Mesendoderm (in vitro differentiated cells): ENCODE measurements around the gene RBM15B.

Experiments used
- DNase-seq: peaks from one replicate; pipeline ENCODE4 v3.0.0; 2013
- H2AK5ac ChIP-seq: 2 replicates; pipeline ENCODE4 v1.6.1; 2013; ENCODE audit warnings: low read length, inconsistent platforms
- H2BK120ac ChIP-seq: 2 replicates; pipeline ENCODE4 v1.6.1; 2013; ENCODE audit warnings: low read depth, mild to moderate bottlenecking, low read length, moderate library complexity, mixed read lengths
- H2BK15ac ChIP-seq: replicated peaks from 2 replicates; pipeline ENCODE4 v1.6.1; 2013; ENCODE audit warnings: low read depth, mild to moderate bottlenecking, moderate library complexity
- H2BK5ac ChIP-seq: 2 replicates; pipeline ENCODE4 v1.6.1; 2013; ENCODE audit warnings: low read length, inconsistent platforms
- H3K18ac ChIP-seq: 2 replicates; pipeline ENCODE4 v1.6.1; 2013; ENCODE audit warnings: mild to moderate bottlenecking, low read length, mixed read lengths
- H3K23ac ChIP-seq: one replicate; pipeline ENCODE4 v1.6.1; 2013; ENCODE audit warnings: low read length
- H3K27ac ChIP-seq: 2 replicates; pipeline ENCODE4 v1.5.1; 2013; ENCODE audit warnings: low read depth, mild to moderate bottlenecking, inconsistent platforms, low read length, moderate library complexity
- H3K27me3 ChIP-seq: 2 replicates; pipeline ENCODE4 v1.6.1; 2013; ENCODE audit warnings: low read length, control low read depth, mild to moderate bottlenecking, inconsistent platforms; ENCODE audit not compliant: insufficient read depth, poor library complexity
- H3K36me3 ChIP-seq: 2 replicates; pipeline ENCODE4 v1.6.1; 2013; ENCODE audit warnings: low read length, inconsistent platforms; ENCODE audit not compliant: control insufficient read depth, insufficient read depth
- H3K4ac ChIP-seq: one replicate; pipeline ENCODE4 v1.6.1; 2013; ENCODE audit warnings: low read depth, mild to moderate bottlenecking, low read length, moderate library complexity
- H3K4me1 ChIP-seq: 2 replicates; pipeline ENCODE4 v1.6.1; 2013; ENCODE audit warnings: low read depth, low read length, inconsistent platforms; ENCODE audit not compliant: control insufficient read depth
- H3K4me2 ChIP-seq: 2 replicates; pipeline ENCODE4 v1.6.1; 2013; ENCODE audit warnings: low read length
- H3K4me3 ChIP-seq: 2 replicates; pipeline ENCODE4 v1.5.1; 2013; ENCODE audit warnings: mild to moderate bottlenecking, low read length
- H3K56ac ChIP-seq: one replicate; pipeline ENCODE4 v1.6.1; 2013; ENCODE audit warnings: low read length
- H3K79me1 ChIP-seq: 2 replicates; pipeline ENCODE4 v1.6.1; 2013; ENCODE audit warnings: low read length, inconsistent platforms
- H3K79me2 ChIP-seq: 2 replicates; pipeline ENCODE4 v1.6.1; 2013; ENCODE audit warnings: mild to moderate bottlenecking, low read length; ENCODE audit not compliant: control insufficient read depth, insufficient read depth
- H3K9ac ChIP-seq: 2 replicates; pipeline ENCODE4 v1.6.1; 2013; ENCODE audit warnings: low read length, inconsistent platforms
- H4K5ac ChIP-seq: one replicate; pipeline ENCODE4 v1.6.1; 2013; ENCODE audit warnings: low read length
- H4K8ac ChIP-seq: one replicate; pipeline ENCODE4 v1.6.1; 2013; ENCODE audit warnings: low read depth, mild to moderate bottlenecking, control low read depth, low read length, moderate library complexity
- WGBS: extraction: QIAGEN DNeasy Blood & Tissue Kit; methylation state at CpG from one replicate; pipeline ENCODE4 v1.1.7; 2013; ENCODE audit warnings: low lambda C conversion rate, missing lambda C conversion rate; ENCODE audit not compliant: insufficient coverage; ENCODE audit errors: extremely low coverage; 5-methylcytosine and 5-hydroxymethylcytosine counted together

The RBM15B gene

DNA sequence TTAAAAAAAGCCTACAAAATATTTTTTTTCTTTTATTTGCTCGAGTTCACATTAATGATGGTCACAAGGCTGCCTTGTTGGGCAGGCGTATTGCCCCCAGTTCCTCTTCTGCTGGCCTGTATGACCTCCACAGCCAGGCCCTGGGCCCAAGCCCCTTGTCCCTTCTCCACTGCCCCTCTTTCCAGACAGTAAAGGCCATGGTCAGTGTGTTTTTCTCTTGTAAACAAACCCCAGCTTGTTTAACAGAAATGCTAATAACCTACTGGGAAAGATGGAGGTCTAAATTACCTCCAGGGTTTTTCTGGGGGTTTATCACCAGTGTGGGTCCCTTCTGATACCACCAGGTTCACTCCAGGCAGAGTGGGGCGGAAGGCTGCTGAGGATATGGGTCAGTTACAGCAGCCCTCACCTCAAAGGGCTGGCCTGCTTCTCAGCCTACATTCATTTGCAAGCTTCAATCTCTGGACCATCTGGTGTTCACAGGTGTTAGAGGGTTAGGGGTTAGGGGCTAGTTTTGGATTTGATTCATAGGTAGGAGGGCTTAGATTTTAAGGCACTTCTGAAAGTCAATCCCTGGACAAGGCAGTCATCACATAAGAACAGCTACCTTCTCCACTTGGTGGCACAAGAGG is 8.0 kb upstream of the RBM15B start:
- no peak overlapping the region for H4K8ac ChIP-seq
- H3K56ac ChIP-seq = peak overlapping the region; percentile 52
- H3K27me3 ChIP-seq = no peaks in the 10 kb centered on the region
- no peak overlapping the region for H4K5ac ChIP-seq
- WGBS = no CpG with 5 or more reads among the region's 3 CpGs
- H3K4me3 ChIP-seq = no peak overlapping the region
- H3K4ac ChIP-seq = no peak overlapping the region
- H3K79me2 ChIP-seq = peaks cover 27% of the 10 kb centered on the region
- H3K23ac ChIP-seq = no peak overlapping the region
- H3K4me2 ChIP-seq = no peak overlapping the region
- H2AK5ac ChIP-seq = no peak overlapping the region
- H2BK15ac ChIP-seq = no peak overlapping the region
- no peak overlapping the region for H2BK5ac ChIP-seq
- no peak overlapping the region for H3K27ac ChIP-seq
- DNase-seq = no peak
- peaks cover 5% of the 10 kb centered on the region for H3K4me1 ChIP-seq
- no peak overlapping the region for H3K9ac ChIP-seq
- no peak overlapping the region for H3K18ac ChIP-seq
- H3K36me3 ChIP-seq = peaks cover 2% of the 10 kb centered on the region
- H3K79me1 ChIP-seq = peaks cover 16% of the 10 kb centered on the region
- H2BK120ac ChIP-seq = no peak overlapping the region

DNA sequence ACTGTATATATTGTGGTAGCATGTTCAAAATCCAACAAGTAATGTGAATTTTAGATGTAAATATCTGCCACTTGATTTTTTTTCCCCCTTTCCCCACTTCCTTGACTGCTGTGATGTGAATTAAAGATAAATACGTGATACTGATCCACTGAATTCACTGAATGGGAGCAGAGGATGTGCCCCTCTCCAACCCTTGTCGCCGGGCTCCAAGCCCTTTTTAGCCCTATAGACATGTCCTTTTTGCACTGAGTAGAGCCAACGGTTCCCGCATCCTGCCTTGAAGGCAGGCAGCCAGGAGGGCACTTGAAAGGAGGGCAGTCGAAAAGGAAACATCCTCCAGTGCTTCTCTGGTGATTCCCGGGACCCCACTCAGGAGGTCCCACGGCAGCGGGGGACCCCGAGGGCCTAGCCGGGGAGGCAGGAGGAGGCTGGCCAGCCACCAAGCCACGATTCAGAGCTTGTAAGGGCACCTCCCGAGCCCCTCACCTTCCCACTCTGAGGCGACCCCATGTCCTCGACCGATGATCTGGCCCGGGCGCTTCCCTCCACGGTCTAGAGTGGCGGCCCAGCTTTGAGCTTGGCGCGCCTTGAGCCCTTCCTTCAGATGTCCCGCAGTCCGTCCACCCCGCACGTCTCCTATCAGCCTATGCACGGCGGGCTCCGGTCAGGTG is 6.9 kb upstream of the RBM15B start:
- H3K4me3 ChIP-seq = peak overlapping the region; percentile 74
- no peak overlapping the region for H3K23ac ChIP-seq
- H3K9ac ChIP-seq = peak overlapping the region; percentile 85
- H3K79me2 ChIP-seq = peaks cover 31% of the 10 kb centered on the region
- no CpG with 5 or more reads among the region's 29 CpGs for WGBS
- peak overlapping the region; percentile 59 for H3K4me2 ChIP-seq
- H3K36me3 ChIP-seq = peaks cover 9% of the 10 kb centered on the region
- peak overlapping the region; percentile 94 for H3K4ac ChIP-seq
- peak overlapping the region; percentile 60 for H2BK5ac ChIP-seq
- peak overlapping the region; percentile 87 for H3K56ac ChIP-seq
- peak overlapping the region; percentile 5 for H2AK5ac ChIP-seq
- peak; percentile 31 for DNase-seq
- H3K79me1 ChIP-seq = peaks cover 20% of the 10 kb centered on the region
- H4K5ac ChIP-seq = no peak overlapping the region
- no peaks in the 10 kb centered on the region for H3K27me3 ChIP-seq
- peaks cover 5% of the 10 kb centered on the region for H3K4me1 ChIP-seq
- H3K18ac ChIP-seq = peak overlapping the region; percentile 78
- no peak overlapping the region for H2BK15ac ChIP-seq
- H3K27ac ChIP-seq = peak overlapping the region; percentile 71
- H2BK120ac ChIP-seq = peak overlapping the region; percentile 5
- H4K8ac ChIP-seq = peak overlapping the region; percentile 65

DNA sequence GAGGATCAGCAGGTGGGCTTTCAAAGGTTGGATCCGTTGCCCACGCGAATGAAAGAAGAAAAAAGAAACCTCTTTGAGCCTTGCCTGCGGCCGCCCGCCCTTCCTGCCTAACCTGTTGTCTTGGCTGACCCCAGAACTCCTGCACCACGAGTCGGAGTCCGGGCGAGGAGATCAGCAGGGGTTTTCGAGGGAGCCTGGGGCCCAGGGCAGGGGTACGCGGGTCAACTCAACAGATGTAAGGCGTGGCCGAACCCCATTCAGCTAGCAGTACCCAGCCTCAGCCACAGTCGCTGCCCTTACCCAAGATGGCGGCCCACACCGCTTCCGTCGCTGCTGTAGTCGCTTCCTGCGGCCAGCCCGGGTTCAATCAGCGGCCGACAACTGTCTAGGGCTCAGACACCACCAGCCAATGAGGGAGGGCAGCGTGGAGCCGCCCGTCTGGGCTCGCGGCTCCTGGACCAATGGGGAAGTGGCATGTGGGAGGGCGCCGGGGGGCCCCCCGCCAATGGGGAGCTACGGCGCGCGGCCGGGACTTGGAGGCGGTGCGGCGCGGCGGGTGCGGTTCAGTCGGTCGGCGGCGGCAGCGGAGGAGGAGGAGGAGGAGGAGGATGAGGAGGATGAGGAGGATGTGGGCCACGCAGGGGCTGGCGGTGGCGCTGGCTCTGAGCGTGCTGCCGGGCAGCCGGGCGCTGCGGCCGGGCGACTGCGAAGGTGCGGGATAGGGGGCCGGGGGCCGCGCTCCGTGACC is 6.2 kb upstream of the RBM15B start, which contains the start of gene MANF:
Gene MANF (plus strand): TSS at position 566 of the 748 bp plus-strand sequence. CDS start 52 bp downstream, at position 618.
- H3K23ac ChIP-seq = peak within 1 kb of the TSS; percentile 54
- no CpG with 5 or more reads among the region's 65 CpGs for WGBS
- H2AK5ac ChIP-seq = peak within 1 kb of the TSS; percentile 5
- peak within 1 kb of the TSS; percentile 60 for H2BK5ac ChIP-seq
- peak; percentile 99 for DNase-seq
- peaks cover 31% of the 10 kb centered on the region for H3K79me2 ChIP-seq
- peak within 1 kb of the TSS; percentile 79 for H3K18ac ChIP-seq
- H3K4me2 ChIP-seq = peak within 1 kb of the TSS; percentile 82
- H2BK120ac ChIP-seq = peak within 1 kb of the TSS; percentile 5
- H4K8ac ChIP-seq = peak within 1 kb of the TSS; percentile 65
- H3K27me3 ChIP-seq = no peaks in the 10 kb centered on the region
- peak within 1 kb of the TSS; percentile 95 for H3K4me3 ChIP-seq
- peak within 1 kb of the TSS; percentile 99 for H3K4ac ChIP-seq
- peaks cover 20% of the 10 kb centered on the region for H3K79me1 ChIP-seq
- peak within 1 kb of the TSS; percentile 90 for H3K56ac ChIP-seq
- peak within 1 kb of the TSS; percentile 90 for H3K9ac ChIP-seq
- H3K36me3 ChIP-seq = peaks cover 9% of the 10 kb centered on the region
- H4K5ac ChIP-seq = no peak within 1 kb of the TSS
- peaks cover 5% of the 10 kb centered on the region for H3K4me1 ChIP-seq
- no peak within 1 kb of the TSS for H2BK15ac ChIP-seq
- H3K27ac ChIP-seq = peak within 1 kb of the TSS; percentile 71

DNA sequence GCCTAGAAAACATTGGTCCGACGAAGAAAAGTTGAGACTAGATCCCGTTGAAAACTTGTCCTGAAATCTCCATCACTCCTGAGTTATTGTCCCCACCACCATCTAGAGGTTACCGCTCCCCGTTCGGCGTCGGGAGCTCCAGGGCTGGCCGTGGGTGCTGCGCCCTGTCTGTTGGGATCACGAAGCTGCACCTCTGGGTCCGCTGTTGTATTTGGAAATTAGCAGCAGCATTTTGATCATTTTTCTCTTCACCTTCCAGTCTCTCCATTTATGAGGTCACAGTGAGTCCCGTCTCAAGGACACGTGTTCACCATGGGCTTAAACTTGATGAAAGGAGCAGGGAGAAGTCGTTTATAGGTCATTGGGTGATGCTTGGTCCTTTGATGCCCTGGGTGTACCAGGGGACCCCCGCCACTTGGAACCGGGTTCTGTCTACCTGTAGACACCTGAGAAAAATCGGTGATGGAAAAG is 5.4 kb upstream of the RBM15B start:
- peak overlapping the region; percentile 54 for H3K23ac ChIP-seq
- peaks cover 5% of the 10 kb centered on the region for H3K4me1 ChIP-seq
- no peak overlapping the region for H4K5ac ChIP-seq
- no peak for DNase-seq
- no CpG with 5 or more reads among the region's 18 CpGs for WGBS
- peaks cover 20% of the 10 kb centered on the region for H3K79me1 ChIP-seq
- H3K4ac ChIP-seq = peak overlapping the region; percentile 99
- H3K4me2 ChIP-seq = peak overlapping the region; percentile 82
- H2BK15ac ChIP-seq = no peak overlapping the region
- no peak overlapping the region for H2BK5ac ChIP-seq
- H3K18ac ChIP-seq = peak overlapping the region; percentile 79
- no peaks in the 10 kb centered on the region for H3K27me3 ChIP-seq
- H2BK120ac ChIP-seq = no peak overlapping the region
- peaks cover 31% of the 10 kb centered on the region for H3K79me2 ChIP-seq
- peak overlapping the region; percentile 1 for H2AK5ac ChIP-seq
- peak overlapping the region; percentile 95 for H3K4me3 ChIP-seq
- peak overlapping the region; percentile 90 for H3K56ac ChIP-seq
- no peak overlapping the region for H3K27ac ChIP-seq
- H3K36me3 ChIP-seq = peaks cover 9% of the 10 kb centered on the region
- H4K8ac ChIP-seq = no peak overlapping the region
- H3K9ac ChIP-seq = peak overlapping the region; percentile 90

DNA sequence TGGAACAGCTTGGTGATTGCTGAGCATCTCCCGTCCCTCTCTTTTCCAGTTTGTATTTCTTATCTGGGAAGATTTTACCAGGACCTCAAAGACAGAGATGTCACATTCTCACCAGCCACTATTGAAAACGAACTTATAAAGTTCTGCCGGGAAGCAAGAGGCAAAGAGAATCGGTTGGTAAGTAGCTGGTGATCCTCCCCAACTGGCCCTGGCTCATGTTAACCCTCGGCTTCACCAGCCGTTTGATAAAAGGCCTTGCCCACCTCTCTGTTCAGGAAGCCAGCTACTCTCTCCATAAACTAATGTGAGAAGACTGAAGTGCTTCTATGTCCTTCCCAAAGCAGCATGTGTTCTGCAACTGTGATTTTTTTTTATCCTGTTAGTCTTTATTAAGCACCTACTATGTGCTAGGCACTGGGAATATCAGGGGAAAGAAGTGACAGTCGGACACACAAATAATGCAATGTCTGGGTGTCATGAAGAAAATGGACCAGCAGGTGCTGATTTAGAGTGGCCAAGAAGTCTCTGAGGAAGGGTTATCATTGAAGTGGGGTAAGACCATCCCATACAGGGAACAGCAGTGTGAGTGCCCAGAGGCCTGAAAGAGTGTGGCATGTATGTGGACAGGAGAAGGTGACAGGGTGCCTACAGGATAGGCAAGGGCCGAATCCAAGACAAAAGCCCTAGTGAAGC is 4.8 kb upstream of the RBM15B start:
- Histone ChIP-seq H3K27me3 (no peaks in the 10 kb centered on the region), H3K27ac (no peak overlapping the region), H4K5ac (no peak overlapping the region), H3K4me3 (peak overlapping the region; percentile 95), H3K56ac (peak overlapping the region; percentile 90), H3K4me2 (peak overlapping the region; percentile 82), H4K8ac (no peak overlapping the region), H3K79me2 (peaks cover 31% of the 10 kb centered on the region), H3K4me1 (peaks cover 5% of the 10 kb centered on the region), H2BK5ac (no peak overlapping the region), H3K79me1 (peaks cover 20% of the 10 kb centered on the region), H2AK5ac (no peak overlapping the region), H2BK120ac (no peak overlapping the region), H3K36me3 (peaks cover 9% of the 10 kb centered on the region), H3K9ac (peak overlapping the region; percentile 90), H3K23ac (no peak overlapping the region), H3K4ac (no peak overlapping the region), H2BK15ac (no peak overlapping the region), H3K18ac (no peak overlapping the region)
- no peak for DNase-seq
- no CpG with 5 or more reads among the region's 8 CpGs for WGBS
